Effector memory CD4-positive, alpha-beta T cell (primary cell): ENCODE results near the gene HOXD8.

Experiments
- DNase-seq, 3 donors: peaks; one replicate each; pipeline ENCODE4 v3.0.0-alpha.2; 2020
- H3K27ac ChIP-seq: 2 replicates; pipeline ENCODE4 v1.7.0; 2013; ENCODE audit warnings: mild to moderate bottlenecking, low read length, moderate library complexity; ENCODE audit not compliant: insufficient read depth, poor library complexity, severe bottlenecking
- H3K27me3 ChIP-seq: replicated peaks from 2 replicates; pipeline ENCODE4 v1.7.0; 2013; ENCODE audit warnings: mild to moderate bottlenecking, low read length; ENCODE audit not compliant: insufficient read depth, control insufficient read depth, poor library complexity, severe bottlenecking
- H3K36me3 ChIP-seq: 2 replicates; pipeline ENCODE4 v1.7.0; 2013; ENCODE audit warnings: mild to moderate bottlenecking, low read length, moderate library complexity; ENCODE audit not compliant: control insufficient read depth, insufficient read depth
- H3K4me1 ChIP-seq: 2 replicates; pipeline ENCODE4 v1.7.0; 2013; ENCODE audit warnings: low read length, mild to moderate bottlenecking; ENCODE audit not compliant: control insufficient read depth, insufficient read depth, poor library complexity, severe bottlenecking
- H3K4me3 ChIP-seq: 2 replicates; pipeline ENCODE4 v1.7.0; 2013; ENCODE audit warnings: low read length, low read depth, mild to moderate bottlenecking; ENCODE audit not compliant: insufficient read depth, poor library complexity, severe bottlenecking
- H3K9me3 ChIP-seq: 2 replicates; pipeline ENCODE4 v1.7.0; 2013; ENCODE audit warnings: mild to moderate bottlenecking, low read length, moderate library complexity; ENCODE audit not compliant: control insufficient read depth

Gene HOXD8

DNA sequence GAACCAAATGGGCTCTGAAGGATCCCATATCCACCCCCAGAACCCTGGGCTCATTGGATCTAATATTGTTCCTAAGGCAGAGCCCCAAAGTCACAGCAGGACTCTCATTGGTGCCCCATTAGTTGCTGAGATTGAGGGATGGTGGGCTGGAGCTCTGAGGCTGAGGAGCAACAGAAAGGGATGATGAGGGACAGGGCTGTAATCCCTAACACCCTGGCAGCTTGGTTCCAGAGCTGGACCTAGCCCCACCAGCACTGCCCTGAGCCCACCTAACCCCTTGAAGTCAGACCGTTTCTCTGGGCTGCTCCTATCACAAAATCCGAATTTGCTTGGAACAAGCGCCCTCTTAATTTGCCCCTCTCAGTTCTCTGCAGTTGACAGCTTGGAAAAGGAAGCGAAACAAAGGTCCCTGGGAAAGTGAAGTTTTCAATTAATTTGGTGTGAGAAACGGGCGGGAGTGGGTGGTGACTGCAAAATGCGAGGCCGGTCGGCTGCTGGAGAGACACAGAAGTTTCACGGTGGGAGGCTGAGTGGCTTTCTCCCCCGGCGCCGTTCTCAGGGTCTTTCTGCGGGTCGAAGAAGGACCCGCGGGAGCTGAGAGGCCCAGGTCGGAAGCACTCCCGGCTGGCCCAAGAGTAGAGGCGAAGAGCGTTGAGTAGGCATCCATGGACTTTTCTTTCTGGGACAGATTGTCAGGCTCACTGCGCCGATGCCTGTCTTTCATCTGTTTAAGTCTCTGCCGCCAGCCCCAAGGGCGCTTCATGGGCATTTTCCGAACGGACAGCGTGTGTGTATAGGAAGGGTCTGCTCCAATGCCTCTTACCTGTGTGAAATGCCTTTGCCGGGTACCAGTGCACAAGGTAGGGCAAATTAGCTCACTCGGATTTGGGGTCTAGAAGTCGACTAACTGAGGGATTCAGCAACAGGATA lies 37.9 kb upstream of the HOXD8 start:
- Histone ChIP-seq H3K27ac (no peak overlapping the region), H3K4me3 (no peak overlapping the region), H3K27me3 (peaks cover 87% of the 10 kb centered on the region), H3K36me3 (no peaks in the 10 kb centered on the region), H3K9me3 (no peaks in the 10 kb centered on the region), H3K4me1 (peaks cover 10% of the 10 kb centered on the region)
- DNase-seq, result no peak

DNA sequence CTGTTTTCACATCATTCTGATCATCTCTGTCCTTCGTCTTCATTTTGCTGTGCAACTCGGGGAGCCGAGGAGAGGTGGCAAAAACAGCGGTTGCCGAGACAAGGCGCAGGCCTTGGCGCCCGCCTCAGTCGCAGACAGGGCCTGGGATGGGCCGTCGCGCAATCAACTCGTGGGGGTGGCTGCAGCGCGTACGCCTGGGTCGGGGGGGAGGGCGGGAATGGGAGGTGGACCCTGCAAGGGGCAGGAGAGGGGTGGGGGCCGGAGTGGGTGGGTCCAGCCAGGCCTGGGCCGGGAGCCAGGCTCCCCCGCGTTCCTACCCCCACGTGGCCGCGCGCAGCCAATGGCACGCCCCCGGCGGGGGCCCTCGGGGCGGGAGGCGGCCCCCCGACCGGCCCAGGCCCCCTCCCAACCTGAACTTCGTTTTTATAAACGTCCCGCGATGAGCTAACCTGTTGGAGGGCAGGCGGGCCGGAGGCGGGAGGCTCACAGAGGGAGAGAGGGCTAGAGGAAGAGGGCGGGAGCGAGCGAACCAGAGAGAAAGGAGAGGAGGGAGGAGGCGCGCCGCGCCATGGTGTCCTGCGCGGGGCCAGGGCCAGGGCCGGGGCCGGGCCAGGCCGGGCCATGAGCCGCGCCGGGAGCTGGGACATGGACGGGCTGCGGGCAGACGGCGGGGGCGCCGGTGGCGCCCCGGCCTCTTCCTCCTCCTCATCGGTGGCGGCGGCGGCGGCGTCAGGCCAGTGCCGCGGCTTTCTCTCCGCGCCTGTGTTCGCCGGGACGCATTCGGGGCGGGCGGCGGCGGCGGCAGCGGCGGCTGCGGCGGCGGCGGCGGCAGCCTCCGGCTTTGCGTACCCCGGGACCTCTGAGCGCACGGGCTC lies 37.0 kb upstream of the HOXD8 start, which contains the start of gene HOXD13:
Gene HOXD13 (plus strand): TSS at position 452 of the 875 bp plus-strand sequence. CDS start 170 bp downstream, at position 622.
- H3K27ac ChIP-seq, result no peak within 1 kb of the TSS
- H3K27me3 ChIP-seq, result peaks cover 87% of the 10 kb centered on the region
- H3K4me1 ChIP-seq, result peaks cover 19% of the 10 kb centered on the region
- DNase-seq, result no peak
- no peak within 1 kb of the TSS for H3K4me3 ChIP-seq
- H3K36me3 ChIP-seq, result no peaks in the 10 kb centered on the region
- H3K9me3 ChIP-seq, result no peaks in the 10 kb centered on the region

DNA sequence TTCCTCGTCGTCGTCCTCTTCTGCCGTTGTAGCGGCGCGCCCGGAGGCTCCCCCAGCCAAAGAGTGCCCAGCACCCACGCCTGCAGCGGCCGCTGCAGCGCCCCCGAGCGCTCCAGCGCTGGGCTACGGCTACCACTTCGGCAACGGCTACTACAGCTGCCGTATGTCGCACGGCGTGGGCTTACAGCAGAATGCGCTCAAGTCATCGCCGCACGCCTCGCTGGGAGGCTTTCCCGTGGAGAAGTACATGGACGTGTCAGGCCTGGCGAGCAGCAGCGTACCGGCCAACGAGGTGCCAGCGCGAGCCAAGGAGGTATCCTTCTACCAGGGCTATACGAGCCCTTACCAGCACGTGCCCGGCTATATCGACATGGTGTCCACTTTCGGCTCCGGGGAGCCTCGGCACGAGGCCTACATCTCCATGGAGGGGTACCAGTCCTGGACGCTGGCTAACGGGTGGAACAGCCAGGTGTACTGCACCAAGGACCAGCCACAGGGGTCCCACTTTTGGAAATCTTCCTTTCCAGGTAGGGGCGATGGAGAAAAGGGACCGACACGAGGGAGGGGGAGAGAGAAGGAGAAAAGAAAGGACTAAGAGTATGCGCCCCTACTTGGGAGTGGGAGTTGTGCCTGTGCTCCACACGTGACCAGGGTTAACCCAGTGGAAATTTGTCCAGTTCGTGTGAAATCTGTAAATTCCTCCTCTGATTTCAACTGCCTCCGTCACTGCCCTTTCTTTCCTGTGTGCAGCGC lies 36.2 kb upstream of the HOXD8 start:
- Histone ChIP-seq H3K27me3 (peaks cover 87% of the 10 kb centered on the region), H3K9me3 (no peaks in the 10 kb centered on the region), H3K4me3 (no peak overlapping the region), H3K27ac (no peak overlapping the region), H3K36me3 (no peaks in the 10 kb centered on the region), H3K4me1 (peaks cover 22% of the 10 kb centered on the region)
- no peak for DNase-seq

DNA sequence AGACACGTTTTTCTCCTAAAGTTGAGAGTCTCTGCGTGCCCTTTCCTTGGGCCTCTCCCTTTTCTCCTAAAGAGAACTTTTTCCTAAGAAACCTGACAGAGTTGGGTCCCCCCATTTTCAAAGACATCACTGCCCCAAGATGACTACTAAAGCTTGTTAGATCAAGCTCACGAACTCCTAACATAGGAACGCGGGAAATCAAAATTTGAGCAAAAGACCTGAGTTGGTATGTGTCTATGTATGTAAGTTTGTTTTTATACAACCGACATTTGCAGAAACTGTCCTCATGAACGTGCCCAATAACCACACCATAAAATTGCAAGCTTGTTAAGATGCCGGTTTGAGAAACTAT lies 35.6 kb upstream of the HOXD8 start:
- H3K27ac ChIP-seq, result no peak overlapping the region
- no peaks in the 10 kb centered on the region for H3K9me3 ChIP-seq
- H3K4me3 ChIP-seq, result no peak overlapping the region
- no peak for DNase-seq
- peaks cover 22% of the 10 kb centered on the region for H3K4me1 ChIP-seq
- no peaks in the 10 kb centered on the region for H3K36me3 ChIP-seq
- H3K27me3 ChIP-seq, result peaks cover 87% of the 10 kb centered on the region

DNA sequence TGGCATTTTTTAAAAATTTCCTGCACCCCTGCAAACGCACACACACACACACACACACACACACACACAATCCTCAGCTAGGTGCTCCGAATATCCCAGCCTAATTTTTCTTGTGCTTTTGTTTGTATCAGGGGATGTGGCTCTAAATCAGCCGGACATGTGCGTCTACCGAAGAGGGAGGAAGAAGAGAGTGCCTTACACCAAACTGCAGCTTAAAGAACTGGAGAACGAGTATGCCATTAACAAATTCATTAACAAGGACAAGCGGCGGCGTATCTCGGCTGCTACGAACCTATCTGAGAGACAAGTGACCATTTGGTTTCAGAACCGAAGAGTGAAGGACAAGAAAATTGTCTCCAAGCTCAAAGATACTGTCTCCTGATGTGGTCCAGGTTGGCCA lies 35.2 kb upstream of the HOXD8 start:
- peaks cover 22% of the 10 kb centered on the region for H3K4me1 ChIP-seq
- no peak for DNase-seq
- no peaks in the 10 kb centered on the region for H3K9me3 ChIP-seq
- H3K27me3 ChIP-seq, result peaks cover 87% of the 10 kb centered on the region
- no peak overlapping the region for H3K27ac ChIP-seq
- H3K36me3 ChIP-seq, result no peaks in the 10 kb centered on the region
- H3K4me3 ChIP-seq, result no peak overlapping the region

DNA sequence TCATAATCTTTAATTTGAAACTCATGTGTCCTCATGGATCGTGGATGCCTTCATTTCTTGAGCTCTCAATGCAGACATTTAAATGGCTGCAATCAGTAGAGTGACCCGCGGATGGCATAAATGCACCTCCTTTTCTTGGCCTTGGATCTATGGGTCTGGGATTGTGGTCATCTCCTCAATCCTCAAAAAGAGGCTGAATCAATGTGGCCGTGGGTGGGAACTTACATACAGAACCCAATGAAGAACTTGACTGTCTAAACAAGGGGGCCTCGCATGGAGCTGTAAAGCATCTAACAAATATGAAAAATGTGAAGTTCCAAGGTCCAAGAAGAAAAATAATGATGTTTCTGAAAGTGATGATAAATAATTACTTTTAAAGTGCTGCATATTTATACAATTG lies 34.1 kb upstream of the HOXD8 start:
- H3K9me3 ChIP-seq, result no peaks in the 10 kb centered on the region

DNA sequence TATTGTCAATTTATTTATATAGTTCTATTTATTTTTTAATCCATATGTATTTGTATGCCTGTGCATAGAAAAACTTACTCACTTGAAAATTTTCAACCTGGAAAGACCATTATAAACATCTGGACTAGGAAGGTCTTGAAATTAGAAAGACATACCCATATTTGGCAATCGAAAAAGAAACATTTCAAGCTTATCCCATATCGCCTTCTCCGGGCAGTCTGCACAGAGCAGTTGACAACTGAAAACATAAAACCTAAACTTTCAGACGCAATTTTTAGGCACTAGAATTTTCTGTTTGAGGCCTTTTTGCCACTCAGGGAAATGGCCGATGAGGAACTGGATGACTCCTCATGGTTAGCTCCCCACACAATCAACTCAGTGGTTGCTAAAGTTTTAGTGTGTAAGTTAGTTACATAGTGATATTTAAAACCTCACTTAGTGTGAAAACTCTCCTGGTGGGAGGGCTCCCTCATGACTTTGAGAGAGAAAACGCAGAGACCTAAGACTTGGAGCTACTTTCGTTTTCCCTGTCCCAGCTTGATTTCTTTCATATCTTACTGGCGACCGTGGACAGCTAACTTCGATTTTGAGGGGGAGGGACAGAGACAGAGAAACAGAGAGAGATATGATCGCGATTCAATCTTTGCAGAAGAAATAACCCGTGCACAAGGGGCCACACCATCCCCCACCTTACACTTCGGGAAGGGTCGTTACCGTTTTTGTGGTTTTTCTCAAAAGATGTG lies 33.1 kb upstream of the HOXD8 start:
- Histone ChIP-seq H3K9me3 (no peaks in the 10 kb centered on the region), H3K4me3 (peak overlapping the region; percentile 40), H3K27me3 (peaks cover 88% of the 10 kb centered on the region), H3K36me3 (no peaks in the 10 kb centered on the region), H3K27ac (no peak overlapping the region), H3K4me1 (peaks cover 22% of the 10 kb centered on the region)
- no peak for DNase-seq

More for the DNA sequence above, 34.1 kb upstream of the HOXD8 start:
- H3K27ac ChIP-seq, result no peak overlapping the region
- no peaks in the 10 kb centered on the region for H3K36me3 ChIP-seq
- no peak for DNase-seq
- peaks cover 88% of the 10 kb centered on the region for H3K27me3 ChIP-seq
- H3K4me1 ChIP-seq, result peaks cover 22% of the 10 kb centered on the region
- no peak overlapping the region for H3K4me3 ChIP-seq

DNA sequence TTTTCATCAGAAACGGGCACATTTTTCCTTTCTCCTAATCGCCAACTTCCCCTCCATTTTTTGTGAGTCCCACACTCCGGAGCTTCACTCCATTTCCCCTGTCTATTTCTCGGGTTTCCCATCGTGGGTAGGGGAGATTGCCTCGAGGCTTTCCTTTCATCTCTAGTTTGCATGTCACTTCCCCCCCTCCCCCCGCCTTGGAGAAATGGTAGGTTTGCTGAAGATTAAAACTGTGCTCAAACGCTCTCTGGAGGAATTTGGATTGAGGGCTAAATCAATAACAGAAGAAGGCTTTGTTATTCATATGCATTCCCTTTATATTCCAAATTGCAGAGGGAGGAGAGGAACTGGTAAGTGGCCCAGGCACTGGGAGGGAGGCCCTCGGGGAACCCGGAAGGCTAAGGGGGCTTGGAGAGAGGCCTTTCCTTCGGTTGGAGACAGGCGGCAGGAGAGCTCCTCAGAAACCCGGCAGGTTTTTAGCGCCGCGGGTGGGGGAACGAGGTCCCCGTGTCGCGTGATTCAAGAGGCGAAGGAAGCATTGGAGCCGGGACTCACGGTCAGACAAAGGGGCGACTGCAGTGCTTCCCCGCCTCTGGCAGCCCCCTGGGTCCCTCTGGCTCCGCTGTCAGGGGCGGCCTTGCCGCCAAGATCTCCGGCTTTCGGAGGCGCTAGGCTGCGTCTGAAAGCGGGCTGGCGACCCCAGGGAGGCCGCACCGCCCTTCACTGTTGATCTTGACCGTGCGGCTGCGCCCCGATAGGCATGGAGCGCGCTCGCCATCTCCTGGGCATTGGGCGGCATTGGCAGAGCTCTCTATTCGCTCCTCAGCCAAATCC lies 32.3 kb upstream of the HOXD8 start:
- peaks cover 88% of the 10 kb centered on the region for H3K27me3 ChIP-seq
- H3K4me3 ChIP-seq, result peak overlapping the region; percentile 40
- DNase-seq, result peak; percentile 26 to 46 (median 30)
- no peaks in the 10 kb centered on the region for H3K36me3 ChIP-seq
- peaks cover 22% of the 10 kb centered on the region for H3K4me1 ChIP-seq
- H3K9me3 ChIP-seq, result no peaks in the 10 kb centered on the region
- no peak overlapping the region for H3K27ac ChIP-seq
